M059J (cell line): ENCODE results near the gene STAC. TPM values are rescaled to one million over a fixed set of nuclear protein-coding genes. Genes with fewer than 3 reads are reported as not detected.
A peak's percentile ranks its signal among the peaks of the same experiment; 100 is the strongest.

Source experiments
- DNase-seq: peaks from one replicate; pipeline ENCODE4 v3.0.0-alpha.2; 2012; ENCODE audit warnings: low read depth
- total RNA-seq: library from RNA; depleted of rRNA; stranded (reverse); fragments of >200 nt; shearing (Covaris generic); gene quantifications from 2 replicates; pipeline ENCODE4 v1.2.3, GENCODE V29; 2014

STAC gene
- total RNA-seq, 1 experiment from 2014 or later = 22.3 TPM

GRCh38 chr3:36580716-36581115, 200.4 kb downstream of the STAC start:
- no peak for DNase-seq

GRCh38 chr3:36591959-36592358, 211.7 kb downstream of the STAC start:
- DNase-seq = peak; percentile 25

- DNase-seq = no peak
These were observed 215.2 kb downstream of the STAC start for GRCh38 chr3:36595511-36595910.

GRCh38 chr3:36596419-36596818, 216.1 kb downstream of the STAC start:
- DNase-seq = peak; percentile 3

- DNase-seq = peak; percentile 72
These were observed 217.1 kb downstream of the STAC start for GRCh38 chr3:36597422-36597821.
